Kidney glomerular epithelial cell (primary cell): ENCODE data around the gene SECISBP2.
"Not testable (repeated sequence)": the region's sequence is repeated elsewhere in the genome, so short reads cannot be mapped to it uniquely, and the experiment has no call there.

Experiments
- DNase-seq: peaks from one replicate; lab custom pipeline; 2025; lab: John Stamatoyannopoulos, UW

Gene SECISBP2

DNA sequence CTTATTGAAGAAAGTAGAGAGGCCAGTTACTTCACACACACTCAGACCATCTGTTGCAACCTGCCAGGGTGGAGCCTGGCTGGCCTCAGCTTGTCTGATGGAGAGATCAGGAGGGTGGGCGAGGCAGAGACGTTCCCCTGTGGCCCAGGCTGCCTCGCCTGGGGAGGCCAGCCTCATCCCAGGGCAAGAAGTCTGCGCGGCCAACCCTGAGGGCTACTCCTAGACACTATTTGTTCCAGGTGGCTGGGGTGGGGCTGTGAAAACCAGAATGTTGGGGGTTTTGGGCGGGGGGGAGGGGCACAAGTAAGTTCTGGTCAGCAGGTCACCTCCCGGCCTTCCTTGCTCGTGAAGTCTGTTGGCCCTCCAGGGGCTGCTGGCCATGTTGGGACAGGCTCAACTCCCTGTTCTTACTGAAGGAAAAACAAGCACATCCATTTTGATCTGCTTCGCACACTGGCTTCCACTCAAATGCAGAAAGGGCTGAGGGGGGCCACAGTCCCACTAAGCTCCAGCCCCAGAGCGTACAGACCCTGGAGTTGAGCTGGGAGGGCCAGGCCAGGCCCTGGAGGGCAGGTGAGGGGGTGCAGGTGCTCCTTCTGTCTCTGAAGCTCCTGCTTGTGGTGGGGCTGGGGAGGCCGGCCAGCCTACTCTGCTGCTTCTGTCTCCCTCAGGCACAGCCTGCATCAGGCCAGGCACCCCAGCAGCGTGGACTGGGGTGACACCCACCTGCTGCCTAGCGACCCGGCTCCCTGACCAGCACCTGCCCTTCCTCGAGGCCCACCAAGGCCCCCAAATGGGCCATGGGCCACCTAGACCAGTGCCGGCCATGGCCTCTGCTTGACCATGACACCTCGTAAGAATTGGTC lies 46.6 kb downstream of the SECISBP2 start:
- DNase-seq = no peak

- DNase-seq = no peak
Measured at GRCh38 chr9:89365532-89365912, 47.2 kb downstream of the SECISBP2 start.

- no peak for DNase-seq
Measured at GRCh38 chr9:89366711-89367110, 48.4 kb downstream of the SECISBP2 start.

GRCh38 chr9:89367281-89367680 lies 49.0 kb downstream of the SECISBP2 start:
- no peak for DNase-seq

- DNase-seq = no peak
Measured at GRCh38 chr9:89367726-89368437, 49.6 kb downstream of the SECISBP2 start.

DNA sequence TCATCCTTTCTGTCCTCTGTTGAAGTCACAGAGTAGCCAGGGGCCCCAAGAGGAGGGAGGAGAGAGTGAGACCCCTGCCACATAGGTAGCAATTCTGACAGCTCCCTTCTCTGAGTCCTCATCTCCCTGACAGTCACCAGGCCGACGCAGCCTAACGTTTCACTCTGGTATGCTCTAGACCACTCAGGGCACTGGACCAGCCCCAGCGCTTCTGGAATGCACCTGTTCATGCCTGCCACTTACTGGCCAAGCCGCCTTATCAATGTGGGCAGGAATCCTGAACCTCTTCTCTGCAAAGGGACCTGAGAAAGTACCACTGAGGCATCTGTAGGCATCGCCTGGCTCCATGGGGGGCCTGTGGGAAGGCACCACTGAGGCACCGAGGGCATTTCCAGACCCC lies 50.2 kb downstream of the SECISBP2 start:
- DNase-seq = no peak

GRCh38 chr9:89368978-89369377 lies 50.7 kb downstream of the SECISBP2 start:
- no peak for DNase-seq

- DNase-seq = no peak
Measured at GRCh38 chr9:89370593-89370992, 52.3 kb downstream of the SECISBP2 start.

DNA sequence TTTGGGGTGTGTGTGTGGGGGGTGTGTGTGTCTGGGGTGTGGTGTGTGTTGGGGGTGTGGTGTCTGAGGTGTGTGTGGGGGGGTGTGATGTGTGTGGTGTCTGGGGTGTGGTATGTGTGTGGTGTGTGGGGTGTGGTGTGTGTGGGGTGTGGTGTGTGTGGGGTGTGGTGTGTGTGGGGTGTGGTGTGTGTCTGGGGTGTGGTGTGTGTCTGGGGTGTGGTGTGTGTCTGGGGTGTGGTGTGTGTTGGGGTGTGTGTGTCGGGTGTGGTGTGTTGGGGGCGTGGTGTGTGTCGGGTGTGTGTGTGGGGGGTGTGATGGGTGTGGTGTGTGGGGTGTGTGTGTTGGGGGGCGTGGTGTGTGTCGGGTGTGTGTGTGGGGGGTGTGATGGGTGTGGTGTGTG lies 53.5 kb downstream of the SECISBP2 start:
- DNase-seq = not testable (repeated sequence)

GRCh38 chr9:89372230-89372816 lies 54.0 kb downstream of the SECISBP2 start:
- no peak for DNase-seq

- no peak for DNase-seq
Measured at GRCh38 chr9:89372979-89373378, 54.7 kb downstream of the SECISBP2 start.

DNA sequence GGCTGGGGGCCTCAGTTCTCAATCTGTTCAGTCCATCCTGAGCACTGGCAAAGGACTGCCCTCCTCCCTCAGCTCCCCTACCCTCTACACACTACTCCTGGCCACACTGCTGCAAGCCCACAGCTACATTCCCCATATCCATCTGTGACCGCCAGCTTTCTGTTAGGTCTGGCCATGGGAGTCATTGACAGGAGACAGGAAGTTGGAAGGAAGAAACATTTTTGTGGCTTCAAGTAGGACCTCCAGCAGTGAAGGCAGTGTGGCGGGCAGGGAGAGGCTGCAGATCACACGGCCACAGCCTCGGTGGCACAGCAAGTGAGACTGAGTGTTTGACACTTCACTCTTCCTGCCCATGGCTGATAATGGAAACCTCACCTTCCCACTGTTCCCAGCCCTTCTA lies 55.9 kb downstream of the SECISBP2 start:
- DNase-seq = no peak

DNA sequence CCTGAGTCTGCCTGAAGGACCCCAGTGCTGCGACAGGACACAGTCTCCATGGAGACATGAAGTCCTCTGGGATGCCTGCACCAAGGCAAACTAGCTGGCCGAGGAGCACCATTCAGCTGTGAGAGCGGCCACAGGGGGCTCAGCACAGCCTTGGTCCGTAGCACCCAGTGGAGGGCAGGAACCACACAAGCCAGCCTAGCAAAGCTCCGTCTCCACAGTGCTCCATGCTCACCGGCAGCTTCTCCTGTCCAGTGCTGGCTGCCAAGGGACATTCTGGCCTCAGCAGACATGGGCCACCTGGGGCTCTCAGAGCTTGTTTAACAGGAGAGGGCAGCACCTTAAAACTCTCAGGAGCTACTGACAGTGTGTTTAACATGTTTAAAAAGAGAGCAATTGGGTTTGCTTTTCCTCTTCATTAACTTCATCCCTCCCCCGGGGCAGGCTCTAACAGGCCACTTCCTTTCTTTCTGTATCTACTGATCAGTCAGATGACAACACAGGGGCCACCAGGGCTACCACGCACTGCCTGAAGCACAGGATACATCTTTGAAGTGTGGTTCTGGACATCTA lies 57.0 kb downstream of the SECISBP2 start:
- no peak for DNase-seq

GRCh38 chr9:89376286-89376685 lies 58.0 kb downstream of the SECISBP2 start:
- DNase-seq = no peak

DNA sequence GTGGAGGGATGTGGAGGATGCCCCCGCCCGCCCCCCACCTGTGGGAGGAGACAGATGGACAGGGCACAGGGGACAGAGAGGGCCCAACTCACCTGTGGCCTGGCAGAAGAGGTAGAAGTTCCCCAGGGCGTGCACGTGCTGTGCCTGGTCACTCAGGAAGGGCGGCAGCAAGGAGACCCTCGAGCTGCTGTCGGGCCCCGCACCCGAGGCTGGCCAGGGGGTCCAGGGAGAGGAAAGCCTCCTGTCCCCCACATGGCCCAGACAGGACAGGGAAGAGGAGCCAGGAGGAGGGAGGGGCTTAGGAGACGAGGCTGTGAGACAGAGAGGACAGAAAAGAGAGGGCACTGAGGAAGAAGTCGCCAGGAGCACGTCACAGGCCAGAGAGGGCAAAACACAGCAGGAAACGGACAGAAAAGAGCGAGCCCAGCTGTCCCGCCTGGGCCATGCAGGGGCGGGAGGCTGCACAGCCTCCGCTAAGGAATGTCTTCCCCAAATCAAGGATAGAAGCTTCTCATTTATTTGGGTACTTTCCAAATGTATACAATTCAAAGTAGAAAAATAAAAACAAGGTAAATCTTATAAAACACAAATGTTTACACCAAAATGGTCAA lies 58.5 kb downstream of the SECISBP2 start:
- DNase-seq = no peak

GRCh38 chr9:89377411-89377810 lies 59.1 kb downstream of the SECISBP2 start:
- DNase-seq = no peak

- DNase-seq = no peak
Measured at GRCh38 chr9:89378541-89378940, 60.2 kb downstream of the SECISBP2 start.

DNA sequence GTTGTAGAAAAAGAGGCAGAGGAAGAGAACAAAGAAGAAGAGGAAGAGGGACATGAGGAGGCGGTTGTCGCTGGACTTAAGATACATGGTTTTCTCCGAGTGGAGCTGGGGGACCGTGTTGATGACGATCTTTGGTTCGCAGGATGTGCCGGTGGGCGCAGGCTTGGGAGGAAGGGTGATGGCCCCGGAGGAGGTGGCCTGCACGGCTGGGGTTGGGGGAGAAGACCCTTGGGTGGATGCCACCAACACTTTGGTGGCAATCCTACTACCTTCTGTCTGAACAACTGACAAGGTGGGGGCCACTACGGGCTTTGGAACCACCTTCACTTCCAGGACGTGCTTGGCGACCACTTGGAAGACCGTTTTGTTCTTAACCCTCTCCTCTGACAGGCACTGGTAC lies 60.7 kb downstream of the SECISBP2 start:
- no peak for DNase-seq

GRCh38 chr9:89379508-89380115 lies 61.3 kb downstream of the SECISBP2 start:
- no peak for DNase-seq

- peak; percentile 55 for DNase-seq
Measured at GRCh38 chr9:89380437-89381307, 62.4 kb downstream of the SECISBP2 start.

DNA sequence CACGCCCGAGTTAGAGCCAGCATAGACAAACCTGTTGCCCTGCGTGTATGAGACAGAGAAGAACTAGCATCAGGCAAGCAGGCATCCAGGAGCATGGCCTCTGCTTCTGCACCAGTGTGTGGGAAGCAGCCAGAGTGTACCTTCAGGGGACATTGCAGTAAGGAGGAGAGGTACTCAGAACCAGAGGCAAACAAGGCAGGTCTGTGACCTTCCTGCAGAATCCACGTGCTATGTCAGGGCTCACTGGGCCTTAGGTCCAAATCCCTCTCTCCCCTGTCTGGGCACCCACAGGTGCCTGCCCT lies 63.0 kb downstream of the SECISBP2 start:
- DNase-seq = no peak
